GM19193 (cell line): ENCODE results near the gene KCND1.

Experiments
- POLR2A ChIP-seq: IDR thresholded peaks from 4 replicates; pipeline ENCODE4 v1.6.1; 2011; ENCODE audit not compliant: insufficient read depth, insufficient read length; ENCODE audit errors: extremely low read depth

Gene KCND1

DNA sequence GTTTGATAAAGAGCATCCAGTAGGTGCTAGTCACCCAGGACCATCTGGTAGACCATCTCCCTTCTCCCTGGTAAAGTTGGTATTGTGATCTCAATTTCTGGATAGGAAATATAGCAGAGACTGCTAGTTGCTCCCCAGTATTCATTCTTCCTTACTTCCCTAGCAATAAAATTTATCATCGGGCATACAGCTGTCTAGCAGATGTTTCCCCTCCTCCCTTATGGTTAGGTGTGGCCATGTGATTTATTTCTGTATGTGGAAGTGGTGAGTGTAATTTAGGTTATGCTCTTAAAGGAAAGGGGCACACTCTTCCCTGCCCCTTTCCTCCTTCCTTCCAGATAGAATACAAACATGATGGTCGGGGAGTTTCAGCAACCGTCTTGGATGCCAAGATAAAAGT, 12.3 kb upstream of the KCND1 start:
- TF ChIP-seq POLR2A, result no peak

DNA sequence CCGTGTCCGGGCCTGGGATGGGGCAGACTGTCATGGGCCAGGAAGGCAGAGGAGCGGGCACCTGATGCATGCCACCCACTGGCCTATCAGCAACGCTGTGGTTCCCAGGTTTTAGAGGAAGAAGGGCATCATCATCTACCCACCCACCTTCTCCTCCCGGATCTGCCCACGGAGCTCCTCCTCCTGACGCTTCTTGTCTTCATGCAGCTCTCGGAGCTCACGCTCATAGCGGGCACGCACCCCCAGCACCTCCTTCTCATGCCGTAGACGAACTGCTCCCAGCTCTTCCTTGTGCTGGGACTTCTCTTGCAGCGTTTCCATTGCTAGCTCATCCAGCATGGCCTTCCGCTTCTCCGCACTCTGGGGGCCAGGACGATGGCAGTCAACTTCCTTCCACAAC, 11.4 kb upstream of the KCND1 start:
- no peak for TF ChIP-seq POLR2A

DNA sequence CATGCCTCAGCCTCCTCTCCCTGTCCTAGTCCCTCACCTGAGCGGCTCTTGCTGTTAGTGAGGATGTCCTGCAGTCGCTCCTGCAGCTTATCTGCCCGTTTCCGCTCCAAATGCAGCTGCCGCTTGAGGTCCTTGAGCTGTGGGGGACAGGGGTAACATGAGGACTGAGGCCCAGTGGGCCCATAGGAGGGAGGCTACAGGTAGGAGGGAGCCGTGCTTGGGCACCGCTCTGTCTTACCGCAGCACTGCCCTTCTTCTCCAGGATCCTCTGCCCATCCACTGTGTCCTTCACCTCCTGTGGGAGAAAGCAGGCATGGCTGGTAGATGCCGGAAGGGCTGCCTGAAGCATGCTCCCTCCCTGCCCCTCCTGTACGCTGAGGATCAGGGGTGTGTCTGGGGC, 9.5 kb upstream of the KCND1 start:
- no peak for TF ChIP-seq POLR2A

DNA sequence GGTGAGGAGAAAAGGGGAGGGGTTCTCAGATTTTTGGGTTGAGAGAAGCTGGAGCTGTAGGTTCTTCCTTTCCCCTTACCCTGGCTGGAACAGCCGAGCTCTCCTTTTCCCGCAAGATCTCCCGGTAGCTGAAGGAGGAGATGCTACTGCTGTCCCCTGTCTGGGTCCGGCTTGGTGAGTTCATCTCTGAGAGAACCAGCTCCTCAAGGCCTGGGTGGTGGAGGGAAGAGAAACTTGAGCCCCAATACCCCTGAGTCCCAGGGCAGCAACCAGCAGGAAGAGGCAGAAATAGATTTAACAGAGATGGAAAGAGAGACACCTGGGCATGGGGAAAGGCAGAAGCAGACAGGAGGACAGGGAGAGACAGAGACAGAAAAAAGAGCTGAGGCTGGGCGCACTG, 6.6 kb upstream of the KCND1 start:
- no peak for TF ChIP-seq POLR2A

DNA sequence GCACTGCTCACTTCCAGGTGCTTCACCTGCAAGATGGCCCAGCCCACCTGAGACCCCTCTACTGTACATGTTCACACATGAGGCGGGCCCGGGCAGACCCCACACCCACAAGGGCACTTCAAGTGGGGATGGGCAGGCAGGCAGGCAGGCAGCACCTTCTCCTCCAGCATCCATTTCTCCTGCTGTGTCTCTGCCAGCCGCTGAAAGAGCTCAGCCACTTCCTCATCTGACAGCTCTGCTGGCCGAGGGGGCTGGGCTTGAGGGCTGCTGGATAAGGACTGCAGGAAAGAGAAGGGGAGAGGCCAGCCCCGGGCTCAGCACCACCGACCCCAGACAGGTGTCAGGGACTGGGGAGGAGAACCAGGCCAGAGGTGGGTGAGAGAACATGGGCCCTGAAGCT, 4.4 kb upstream of the KCND1 start:
- no peak for TF ChIP-seq POLR2A

DNA sequence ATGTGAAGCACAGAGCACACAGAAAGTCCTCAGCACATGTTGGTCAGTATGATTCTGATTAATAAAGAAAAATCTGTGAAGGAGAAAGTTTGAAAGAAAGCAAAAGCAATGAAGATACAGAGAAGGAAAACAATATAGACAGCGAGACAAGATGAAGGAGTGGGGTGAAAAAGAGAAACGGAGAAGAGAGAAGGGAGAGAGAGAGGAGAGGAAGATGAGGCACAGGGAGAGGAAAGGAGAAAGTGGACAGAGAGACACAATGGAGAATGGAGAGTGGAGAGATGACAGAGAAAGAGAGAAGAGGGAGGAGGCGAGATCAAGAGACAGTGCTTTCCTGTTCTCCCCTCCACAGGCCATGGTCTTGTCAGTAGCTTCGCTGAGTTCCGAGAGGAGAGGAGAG, 3.9 kb upstream of the KCND1 start:
- no peak for TF ChIP-seq POLR2A

DNA sequence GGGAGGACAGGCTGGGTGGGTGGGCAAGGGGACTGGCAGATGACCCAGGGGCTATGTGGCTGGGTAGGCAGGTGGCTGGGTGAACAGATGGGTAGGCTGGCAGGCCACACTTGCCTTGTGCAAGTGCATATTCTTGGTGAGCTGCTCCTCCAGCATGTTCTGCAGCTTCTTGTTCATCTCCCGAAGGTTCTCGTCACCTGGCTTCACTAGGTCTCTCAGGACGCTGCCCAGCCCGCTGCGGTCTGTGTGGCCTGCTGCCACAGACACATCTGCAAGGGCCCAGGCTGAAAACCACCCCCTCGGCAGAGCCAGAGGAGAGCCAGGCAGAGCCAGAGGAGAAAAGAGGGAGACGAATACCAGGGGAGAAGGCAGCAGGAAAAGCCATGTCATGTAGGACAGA, 3.4 kb upstream of the KCND1 start:
- TF ChIP-seq POLR2A, result no peak

DNA sequence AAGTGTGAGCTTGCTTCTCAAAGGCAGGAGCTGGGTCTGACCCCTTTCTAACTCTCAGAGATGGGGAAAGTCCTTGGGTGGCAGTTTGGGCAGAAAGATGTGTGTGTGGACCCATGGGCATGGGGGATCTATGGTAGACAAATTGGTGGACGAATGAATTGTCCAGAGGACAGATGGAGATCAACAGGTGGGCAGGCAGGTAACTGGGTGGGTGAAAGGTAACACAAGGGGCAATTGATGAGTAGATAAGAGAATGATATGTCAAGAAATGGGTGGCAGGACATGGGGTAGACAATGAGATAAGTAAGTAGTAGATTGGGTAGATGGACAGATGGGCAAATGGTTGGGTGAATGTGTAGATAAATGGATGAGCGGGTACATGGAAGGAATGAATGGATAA, 2.9 kb upstream of the KCND1 start:
- no peak for TF ChIP-seq POLR2A

DNA sequence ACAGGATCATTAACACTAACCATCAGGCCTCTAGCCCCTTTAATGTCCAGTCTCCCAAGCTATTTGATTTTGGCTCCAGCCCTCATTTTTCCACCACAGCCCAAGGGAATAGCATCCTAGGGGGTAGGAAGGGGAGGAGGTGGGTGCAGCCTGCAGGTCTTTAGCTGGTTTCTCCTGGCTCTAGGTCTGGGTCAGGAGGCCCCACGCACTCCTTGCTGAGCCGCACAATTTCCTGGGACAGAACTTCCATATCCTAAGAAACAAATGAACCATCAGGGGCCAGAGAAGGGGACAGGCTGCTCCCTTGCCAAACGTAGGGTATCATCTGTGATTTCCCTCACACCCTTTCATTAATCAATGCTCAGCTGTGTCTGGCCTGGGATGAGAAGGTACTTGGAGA, 2.4 kb upstream of the KCND1 start:
- no peak for TF ChIP-seq POLR2A

DNA sequence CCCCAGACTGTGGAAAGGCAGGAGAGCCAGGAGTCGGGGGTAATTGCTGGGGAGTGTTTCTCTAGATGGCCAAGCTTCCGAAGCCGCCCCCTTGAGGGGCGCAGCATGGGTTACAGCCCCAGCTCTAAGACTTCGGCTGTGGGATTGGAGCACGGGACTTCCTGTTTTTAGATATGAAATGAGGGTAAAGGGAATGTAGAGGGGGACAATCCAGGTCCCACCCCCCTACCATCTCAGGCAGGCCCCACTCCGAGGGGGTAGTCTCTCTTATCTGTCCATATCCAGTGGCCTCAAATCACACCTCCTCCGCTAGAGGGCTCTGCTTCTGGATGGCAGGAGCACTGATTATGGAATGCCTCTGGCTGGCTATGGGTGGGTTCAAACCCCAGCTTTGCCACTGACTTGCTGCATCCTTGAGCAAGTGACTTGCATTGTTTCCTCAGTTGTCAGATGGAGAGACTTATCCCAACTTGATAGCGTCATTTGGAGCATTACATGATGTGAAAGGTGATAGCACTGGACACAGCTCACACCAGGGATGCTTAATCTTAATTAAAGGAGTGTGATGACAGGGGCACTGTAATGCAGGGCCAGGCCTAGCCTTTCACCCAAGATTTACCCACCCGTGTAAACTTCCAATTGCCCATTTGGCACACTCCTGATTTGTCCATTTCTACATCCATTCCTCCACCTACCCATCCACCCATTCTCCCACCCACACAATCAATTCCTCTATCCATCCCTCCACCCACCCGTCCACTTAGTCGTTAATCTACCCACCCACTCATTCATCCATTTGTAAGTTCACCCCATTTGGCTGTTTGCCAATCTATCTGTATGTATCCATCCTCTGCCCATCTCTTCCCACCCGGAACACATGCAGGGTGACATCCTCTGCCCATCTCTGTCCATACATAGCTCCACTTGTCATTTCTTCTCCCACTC, 848 bp upstream of the KCND1 start:
- no peak for TF ChIP-seq POLR2A

DNA sequence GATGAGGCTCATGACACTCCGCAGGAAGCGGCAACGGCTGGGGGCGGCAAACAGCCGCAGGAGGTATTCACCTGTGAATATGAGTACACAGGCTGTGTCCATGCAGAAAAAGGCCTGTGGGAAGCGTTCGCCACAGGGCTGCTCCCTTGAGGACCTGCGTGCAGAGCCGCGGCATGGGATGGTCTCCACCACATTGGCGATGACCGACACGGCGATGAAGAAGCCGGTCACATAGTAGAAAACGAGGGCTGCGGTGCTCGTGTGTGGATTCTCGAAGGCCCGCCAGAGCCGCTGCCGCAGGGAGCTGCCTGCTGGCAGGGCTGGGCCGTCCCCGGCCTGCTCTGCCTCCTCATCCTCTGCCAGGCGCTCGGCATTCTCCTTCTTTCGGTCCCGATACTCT, 2.2 kb downstream of the KCND1 start:
- TF ChIP-seq POLR2A, result no peak

DNA sequence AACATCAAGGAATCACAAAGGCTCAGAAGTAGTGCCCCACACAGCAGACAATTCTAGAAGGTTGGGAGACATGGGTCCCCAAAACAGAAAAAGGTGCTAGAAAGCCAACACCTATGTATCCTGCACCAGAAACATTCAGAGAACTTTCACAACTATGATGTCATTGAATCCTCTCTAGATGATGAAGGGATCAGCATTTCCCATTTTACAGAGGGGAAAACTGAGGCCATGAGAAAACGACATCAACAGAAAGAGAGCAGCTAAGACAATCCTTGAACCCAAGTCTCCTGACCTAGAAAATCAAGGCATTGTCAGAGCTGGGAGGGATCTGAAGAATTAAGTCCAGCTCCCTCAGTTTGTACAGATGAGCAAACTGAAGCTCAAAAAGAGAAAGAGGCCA, 3.3 kb downstream of the KCND1 start:
- TF ChIP-seq POLR2A, result no peak

DNA sequence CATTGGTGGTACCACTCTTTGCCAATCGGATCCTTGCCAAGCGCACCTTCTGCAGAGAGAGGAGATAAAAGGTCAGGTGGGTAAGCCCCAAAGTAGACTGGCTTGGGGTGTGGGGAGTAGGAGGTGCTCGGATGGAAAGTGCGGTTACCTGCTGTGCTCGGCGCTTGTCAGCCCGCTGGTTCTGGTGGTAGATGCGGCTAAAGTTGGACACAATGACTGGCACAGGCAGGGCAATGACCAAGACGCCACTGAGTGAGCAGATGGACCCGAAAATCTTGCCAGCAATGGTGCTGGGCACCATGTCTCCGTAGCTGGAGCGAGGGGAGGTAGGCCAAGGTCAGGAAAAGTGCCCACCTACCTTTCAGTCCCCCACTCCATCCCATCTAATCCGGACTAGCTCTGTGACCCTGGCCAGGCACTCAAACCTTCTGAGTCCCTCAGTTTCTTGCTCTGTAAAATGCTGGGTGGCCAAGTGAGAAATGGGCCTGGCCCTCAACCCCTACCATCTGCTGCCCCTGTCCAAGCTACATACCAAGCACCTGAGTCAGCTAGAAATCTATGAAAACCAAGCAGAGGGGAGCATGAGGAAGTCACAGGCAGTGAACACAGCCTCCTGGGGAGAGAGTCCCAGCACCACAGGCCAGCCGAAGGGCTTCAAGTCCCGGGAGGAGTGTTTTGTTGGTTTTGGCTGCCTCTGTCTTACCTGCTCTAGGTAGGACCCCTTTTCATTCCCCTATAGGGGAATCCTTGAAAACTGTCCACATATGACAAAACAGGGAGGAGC, 4.7 kb downstream of the KCND1 start:
- TF ChIP-seq POLR2A, result no peak

DNA sequence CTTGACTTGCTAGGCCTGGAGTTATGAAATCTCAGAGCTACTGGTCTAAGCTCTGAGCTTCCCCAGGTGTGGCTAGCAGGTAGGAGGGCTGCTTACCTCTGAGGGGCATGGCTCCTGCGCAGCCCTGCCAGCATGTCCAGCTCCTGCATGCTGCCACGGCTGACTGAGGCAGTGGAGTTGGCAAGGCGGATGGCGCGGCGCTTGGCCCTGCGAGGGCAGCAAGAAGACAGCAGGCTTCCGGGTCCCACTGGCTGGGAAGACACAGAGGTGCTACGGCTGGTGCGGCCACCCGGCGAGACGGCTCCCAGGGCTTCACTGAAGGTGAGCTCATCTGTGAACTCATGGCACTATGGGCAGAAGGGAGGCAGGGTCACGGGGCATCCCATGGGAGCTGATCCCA, 5.7 kb downstream of the KCND1 start:
- no peak for TF ChIP-seq POLR2A

DNA sequence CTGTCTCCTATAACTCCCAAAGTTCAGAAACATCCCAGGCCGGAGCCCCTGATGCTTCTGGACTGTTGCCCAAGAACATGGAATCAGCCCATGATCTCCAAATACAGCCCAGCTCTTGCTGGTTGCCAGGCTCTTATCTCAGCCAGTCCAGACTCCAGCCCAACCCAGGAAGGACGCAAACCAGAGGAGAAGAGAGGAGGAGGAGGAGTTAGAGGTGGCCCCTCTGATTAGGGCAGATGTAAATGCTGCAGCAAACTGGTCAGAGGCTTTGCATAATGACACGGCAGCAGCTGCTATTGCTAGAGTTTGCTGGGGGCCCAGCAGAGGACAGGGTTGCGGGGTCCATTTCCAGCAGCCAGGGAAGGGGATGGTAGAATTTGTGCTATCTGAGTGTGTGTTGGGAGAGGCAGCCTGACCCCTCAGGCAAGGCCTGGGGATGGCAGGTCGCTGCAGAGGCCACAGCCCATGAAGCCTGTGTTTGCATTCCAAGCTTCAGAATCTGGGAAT, 10.0 kb downstream of the KCND1 start:
- no peak for TF ChIP-seq POLR2A

DNA sequence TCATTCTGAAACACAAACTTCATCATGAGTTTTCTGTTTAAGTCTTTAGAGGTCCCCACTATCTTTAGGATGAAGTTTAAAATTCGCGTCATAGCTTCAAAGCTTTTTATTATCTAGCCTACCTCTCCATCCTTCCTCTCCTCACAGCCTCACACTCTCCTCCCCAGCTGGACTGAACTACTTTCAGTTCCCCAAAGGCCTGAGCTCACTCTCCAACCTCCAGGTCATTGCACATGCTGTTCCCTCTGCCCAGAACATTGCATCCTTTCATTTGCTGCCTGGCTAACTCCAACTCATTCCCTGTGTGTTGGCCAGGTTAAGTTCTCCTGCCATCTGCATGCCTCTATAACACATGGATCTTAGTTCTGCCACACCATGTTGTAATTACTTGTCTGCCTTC, 11.4 kb downstream of the KCND1 start:
- TF ChIP-seq POLR2A, result no peak
